MM.1S (cell line): ENCODE results near the gene CCDC38.

Experiments
- DNase-seq: peaks from one replicate; pipeline ENCODE4 v3.0.0-alpha.2; 2015
- H2AFZ ChIP-seq: fragments of 300-600 bp; sonication (generic); 2 replicates; pipeline ENCODE4 v1.6.0; 2016; ENCODE audit warnings: antibody characterized with exemption, low read length
- H3F3A ChIP-seq: fragments of 300-600 bp; sonication (generic); 2 replicates; pipeline ENCODE4 v1.6.1; 2016; ENCODE audit warnings: mild to moderate bottlenecking, antibody characterized with exemption, low read length, moderate library complexity, mixed read lengths; ENCODE audit not compliant: insufficient read depth
- H3K27ac ChIP-seq: fragments of 300-600 bp; sonication (generic); 2 replicates; pipeline ENCODE4 v1.5.1; 2016; ENCODE audit warnings: mild to moderate bottlenecking, low read length
- H3K27me3 ChIP-seq: fragments of 300-600 bp; sonication (generic); replicated peaks from 2 replicates; pipeline ENCODE4 v1.6.0; 2016; ENCODE audit warnings: low read length; ENCODE audit not compliant: insufficient read depth
- H3K36me3 ChIP-seq: fragments of 300-600 bp; sonication (generic); replicated peaks from 2 replicates; pipeline ENCODE4 v1.6.1; 2016; ENCODE audit warnings: mild to moderate bottlenecking, low read length, mixed read lengths; ENCODE audit not compliant: insufficient read depth
- H3K4me1 ChIP-seq: fragments of 300-600 bp; sonication (generic); 2 replicates; pipeline ENCODE4 v1.6.1; 2016; ENCODE audit warnings: low read length, mixed read lengths
- H3K4me2 ChIP-seq: fragments of 300-600 bp; sonication (generic); 2 replicates; pipeline ENCODE4 v1.6.0; 2016; ENCODE audit warnings: low read depth, low read length
- H3K4me3 ChIP-seq: fragments of 300-600 bp; sonication (generic); 2 replicates; pipeline ENCODE4 v1.5.1; 2016; ENCODE audit warnings: low read length, mixed read lengths
- H3K79me2 ChIP-seq: fragments of 300-600 bp; sonication (generic); 2 replicates; pipeline ENCODE4 v1.6.1; 2016; ENCODE audit warnings: mixed run types, low read length, mixed read lengths
- H3K9ac ChIP-seq: fragments of 300-600 bp; sonication (generic); 2 replicates; pipeline ENCODE4 v1.6.1; 2016; ENCODE audit warnings: low read length, mixed read lengths
- H3K9me2 ChIP-seq: fragments of 300-600 bp; sonication (generic); replicated peaks from 2 replicates; pipeline ENCODE4 v1.6.1; 2016; ENCODE audit warnings: mild to moderate bottlenecking, low read length, mixed read lengths; ENCODE audit not compliant: insufficient read depth
- H3K9me3 ChIP-seq: fragments of 300-600 bp; sonication (generic); replicated peaks from 2 replicates; pipeline ENCODE4 v1.6.1; 2016; ENCODE audit warnings: mild to moderate bottlenecking, low read length, mixed read lengths; ENCODE audit not compliant: insufficient read depth
- H4K20me1 ChIP-seq: fragments of 300-600 bp; sonication (generic); 2 replicates; pipeline ENCODE4 v1.6.1; 2016; ENCODE audit warnings: mild to moderate bottlenecking, low read length, moderate library complexity, mixed read lengths; ENCODE audit not compliant: insufficient read depth
- CTCF ChIP-seq: fragments of 300-600 bp; sonication (generic); IDR thresholded peaks from 2 replicates; pipeline ENCODE4 v1.5.1; 2016; ENCODE audit warnings: antibody characterized with exemption, low read length, mixed read lengths
- EZH2 ChIP-seq: fragments of 300-600 bp; sonication (generic); optimal IDR thresholded peaks from 2 replicates; pipeline ENCODE3; 2017; ENCODE audit warnings: low read depth, mild to moderate bottlenecking, antibody characterized with exemption, low read length, mixed read lengths
- EZH2phosphoT487 ChIP-seq: fragments of 300-600 bp; sonication (generic); IDR thresholded peaks from 2 replicates; pipeline ENCODE4 v1.6.1; 2018; ENCODE audit warnings: antibody characterized with exemption, low read length

Gene CCDC38

GRCh38 chr12:95967301-95967700 lies 24.9 kb upstream of the CCDC38 start:
- no peak overlapping the region for H3K4me2 ChIP-seq
- no peaks in the 10 kb centered on the region for H4K20me1 ChIP-seq
- H3K9me3 ChIP-seq, result no peaks in the 10 kb centered on the region
- H3K9me2 ChIP-seq, result no peaks in the 10 kb centered on the region
- H3K4me1 ChIP-seq, result peaks cover 3% of the 10 kb centered on the region
- H3K79me2 ChIP-seq, result no peaks in the 10 kb centered on the region
- TF ChIP-seq CTCF, result no peak
- TF ChIP-seq EZH2, result no peak
- TF ChIP-seq EZH2phosphoT487, result no peak
- no peak overlapping the region for H3K27ac ChIP-seq
- no peak overlapping the region for H2AFZ ChIP-seq
- H3F3A ChIP-seq, result no peaks in the 10 kb centered on the region
- no peaks in the 10 kb centered on the region for H3K36me3 ChIP-seq
- no peak overlapping the region for H3K4me3 ChIP-seq
- no peak overlapping the region for H3K9ac ChIP-seq
- no peak for DNase-seq
- no peaks in the 10 kb centered on the region for H3K27me3 ChIP-seq

- TF ChIP-seq EZH2, result no peak
- no peak for TF ChIP-seq EZH2phosphoT487
- no peak for TF ChIP-seq CTCF
- no peaks in the 10 kb centered on the region for H3K79me2 ChIP-seq
- DNase-seq, result no peak
- H3K27me3 ChIP-seq, result no peaks in the 10 kb centered on the region
- no peaks in the 10 kb centered on the region for H3K9me3 ChIP-seq
- H3K4me1 ChIP-seq, result no peaks in the 10 kb centered on the region
- H3K27ac ChIP-seq, result no peak overlapping the region
- H4K20me1 ChIP-seq, result no peaks in the 10 kb centered on the region
- no peak overlapping the region for H2AFZ ChIP-seq
- H3K9ac ChIP-seq, result no peak overlapping the region
- no peaks in the 10 kb centered on the region for H3K9me2 ChIP-seq
- no peaks in the 10 kb centered on the region for H3K36me3 ChIP-seq
- H3F3A ChIP-seq, result no peaks in the 10 kb centered on the region
- H3K4me3 ChIP-seq, result no peak overlapping the region
- H3K4me2 ChIP-seq, result no peak overlapping the region
Measured at GRCh38 chr12:95966287-95966870, 24.0 kb upstream of the CCDC38 start.

- TF ChIP-seq EZH2 (no peak), EZH2phosphoT487 (no peak), CTCF (no peak)
- Histone ChIP-seq H3K9ac (no peak overlapping the region), H3K9me2 (no peaks in the 10 kb centered on the region), H2AFZ (no peak overlapping the region), H3K27me3 (no peaks in the 10 kb centered on the region), H3K4me1 (no peaks in the 10 kb centered on the region), H4K20me1 (no peaks in the 10 kb centered on the region), H3K27ac (no peak overlapping the region), H3K79me2 (no peaks in the 10 kb centered on the region), H3K4me3 (no peak overlapping the region), H3K36me3 (no peaks in the 10 kb centered on the region), H3F3A (no peaks in the 10 kb centered on the region), H3K9me3 (no peaks in the 10 kb centered on the region), H3K4me2 (no peak overlapping the region)
- no peak for DNase-seq
Measured at GRCh38 chr12:95963096-95963495, 20.7 kb upstream of the CCDC38 start.
